B cell (primary cell): ENCODE data around the gene MAPK7. TPM values are rescaled to one million over a fixed set of nuclear protein-coding genes. Genes with fewer than 3 reads are reported as not detected.

ENCODE experiments used
- ATAC-seq: fragments of 200-7000 bp; cut with Tn5 transposase; one replicate; pipeline ENCODE4 v1.10.0; 2021; ENCODE audit warnings: low read depth, mild to moderate bottlenecking, moderate number of reproducible peaks, moderate library complexity
- CTCF ChIA-PET: fragments of 350-600 bp; sonication (Branson Sonifier 250); formaldehyde crosslinking; loops from one replicate; lab custom pipeline; 2021; ENCODE audit warnings: antibody characterized with exemption, inconsistent platforms; lab: Charles Lee
- POLR2A ChIA-PET: fragments of 350-600 bp; sonication (Branson Sonifier 250); formaldehyde crosslinking; loops from one replicate; lab custom pipeline; 2021; ENCODE audit warnings: antibody characterized with exemption; lab: Charles Lee
- DNase-seq: peaks from one replicate; pipeline ENCODE4 v3.0.0; 2013
- H2AFZ ChIP-seq: 2 replicates; pipeline ENCODE4 v1.6.1; 2012; ENCODE audit warnings: mild to moderate bottlenecking, low read depth, low read length; ENCODE audit not compliant: insufficient read depth, poor library complexity, severe bottlenecking
- H3K27ac ChIP-seq, 2 donors: 1 replicate in 1 of 2; 2 replicates in 1 of 2; pipeline ENCODE4 v1.5.1; 2012 to 2013; ENCODE audit warnings: low read length in 2 of 2, mild to moderate bottlenecking in 2 of 2, moderate library complexity in 1 of 2
- H3K27me3 ChIP-seq, 4 experiments: fragments of 200-600 bp in 1 of 4; sonication (generic) in 1 of 4; replicated peaks in 1 of 4; 1 replicate in 2 of 4; 2 replicates in 2 of 4; pipeline versions ENCODE4 v1.6.1 to v1.7.0; 2013 to 2016; ENCODE audit warnings: low read length in 3 of 4, mild to moderate bottlenecking in 2 of 4, mixed read lengths in 1 of 4, moderate library complexity in 1 of 4; ENCODE audit not compliant: insufficient read depth in 4 of 4, control insufficient read depth in 3 of 4; ENCODE audit errors: control extremely low read depth in 1 of 4
- H3K36me3 ChIP-seq, 2 experiments: replicated peaks in 1 of 2; 1 replicate in 1 of 2; 2 replicates in 1 of 2; pipeline versions ENCODE4 v1.6.1 to v1.7.1; 2013; ENCODE audit warnings: low read length in 1 of 2; ENCODE audit not compliant: insufficient read depth in 2 of 2, control insufficient read depth in 1 of 2; ENCODE audit errors: control extremely low read depth in 1 of 2, extremely low read depth in 1 of 2
- H3K4me1 ChIP-seq, 2 donors: fragments of 200-600 bp in 1 of 2; sonication (generic) in 1 of 2; 1 replicate in 1 of 2; 2 replicates in 1 of 2; pipeline versions ENCODE4 v1.5.1 to v1.6.1; 2013 to 2017; ENCODE audit warnings: low read length in 2 of 2; ENCODE audit not compliant: control insufficient read depth in 2 of 2, insufficient read depth in 2 of 2
- H3K4me2 ChIP-seq: replicated peaks from 2 replicates; pipeline ENCODE3; 2012; ENCODE audit warnings: mild to moderate bottlenecking, low read depth, low read length; ENCODE audit not compliant: poor library complexity, severe bottlenecking
- H3K4me3 ChIP-seq, 5 experiments: fragments of 200-600 bp in 1 of 5; sonication (generic) in 1 of 5; 1 replicate in 3 of 5; 2 replicates in 2 of 5; pipeline versions ENCODE4 v1.5.1 to v1.7.0; 2011 to 2016; ENCODE audit warnings: low read length in 4 of 5, mild to moderate bottlenecking in 4 of 5, low read depth in 2 of 5, control low read depth in 1 of 5, moderate library complexity in 1 of 5; ENCODE audit not compliant: insufficient read depth in 1 of 5; ENCODE audit errors: control extremely low read depth in 1 of 5, extremely low read depth in 1 of 5
- H3K79me2 ChIP-seq: fragments of 200-600 bp; sonication (generic); one replicate; pipeline ENCODE4 v1.6.0; 2016; ENCODE audit warnings: low read length; ENCODE audit not compliant: control insufficient read depth, insufficient read depth
- H3K9ac ChIP-seq: fragments of 200-600 bp; sonication (generic); 2 replicates; pipeline ENCODE4 v1.6.1; 2017; ENCODE audit warnings: mild to moderate bottlenecking, low read length, moderate library complexity
- H3K9me3 ChIP-seq, 3 donors: one replicate each; pipeline versions ENCODE4 v1.6.1 to v1.7.1; 2013; ENCODE audit warnings: low read length in 2 of 3; ENCODE audit not compliant: control insufficient read depth in 2 of 3, insufficient read depth in 1 of 3; ENCODE audit errors: control extremely low read depth in 1 of 3
- H4K20me1 ChIP-seq: 2 replicates; pipeline ENCODE4 v1.6.0; 2012; ENCODE audit warnings: mild to moderate bottlenecking, low read length; ENCODE audit not compliant: insufficient read depth, control insufficient read depth, poor library complexity, severe bottlenecking
- H3K27ac Mint-ChIP-seq: one replicate; pipeline ENCODE4 v1.8.0; 2021; ENCODE audit warnings: mixed read lengths
- H3K27me3 Mint-ChIP-seq: one replicate; pipeline ENCODE4 v1.8.0; 2021; ENCODE audit warnings: mixed read lengths
- H3K4me1 Mint-ChIP-seq: one replicate; pipeline ENCODE4 v1.8.0; 2021; ENCODE audit warnings: mixed read lengths
- H3K4me3 Mint-ChIP-seq: one replicate; pipeline ENCODE4 v1.8.0; 2021; ENCODE audit warnings: mixed read lengths
- H3K9me3 Mint-ChIP-seq: one replicate; pipeline ENCODE4 v1.8.0; 2022; ENCODE audit warnings: mixed read lengths; ENCODE audit not compliant: insufficient read depth
- CTCF ChIP-seq: fragments of 200-600 bp; IDR thresholded peaks from one replicate; pipeline ENCODE4 v1.8.0; 2022; ENCODE audit warnings: antibody characterized with exemption, mild to moderate bottlenecking
- EZH2 ChIP-seq: IDR thresholded peaks from 2 replicates; pipeline ENCODE4 v1.6.1; 2012; ENCODE audit warnings: borderline replicate concordance, low read depth, mild to moderate bottlenecking, moderate library complexity, low read length; ENCODE audit not compliant: insufficient read depth, poor library complexity, severe bottlenecking
- WGBS: methylation state at CpG from one replicate; pipeline ENCODE4 v1.1.5; 2013; ENCODE audit warnings: missing lambda C conversion rate; ENCODE audit not compliant: insufficient coverage; 5-methylcytosine and 5-hydroxymethylcytosine counted together
- intact Hi-C: fragments of 100-400 bp; cut with micrococcal nuclease; formaldehyde crosslinking; loops from one replicate; pipeline ENCODE4 v1.10.0; 2022
- polyA plus RNA-seq: library from polyadenylated mRNA; depleted of rRNA; stranded (reverse); fragments of >200 nt; gene quantifications from 2 replicates; pipeline ENCODE4 v1.2.3, GENCODE V29; 2012
- total RNA-seq, 2 donors: library from RNA; stranded (reverse); fragments of 120-200 nt in 1 of 2; gene quantifications; 1 replicate in 1 of 2; 2 replicates in 1 of 2; pipeline versions ENCODE4 v1.2.3 to v1.2.4, GENCODE V29; 2013 to 2022

Gene MAPK7
- total and polyA plus RNA-seq, 2 donors (not counting 1 experiment from before 2014, with no cell fraction given): 30.0 to 34.0 TPM

GRCh38 chr17:19372439-19372838 is 5.9 kb upstream of the MAPK7 start:
- H3K9me3 ChIP-seq: peaks cover 0 to 4% (median 0%) of the 10 kb centered on the region in 3 donors
- no peak overlapping the region for H3K4me3 Mint-ChIP-seq
- DNase-seq (no peak), ATAC-seq (no peak)
- POLR2A ChIA-PET: no interaction called here
- no peaks in the 10 kb centered on the region for H3K9me3 Mint-ChIP-seq
- CTCF ChIA-PET: interaction anchor here (1.2 to 4.1 kb wide), 2 partner anchors 9 to 394 kb away, joined by 3 to 22 read pairs; partner anchors contain the start of gene B9D1
- peak overlapping the region; percentile 31 for H3K4me2 ChIP-seq
- no peaks in the 10 kb centered on the region for H3K27me3 ChIP-seq
- no peaks in the 10 kb centered on the region for H4K20me1 ChIP-seq
- no peaks in the 10 kb centered on the region for H3K27me3 Mint-ChIP-seq
- no peak overlapping the region for H3K27ac Mint-ChIP-seq
- H3K4me1 Mint-ChIP-seq: peaks cover 58% of the 10 kb centered on the region
- no peak overlapping the region for H2AFZ ChIP-seq
- TF ChIP-seq CTCF (no peak), EZH2 (no peak)
- H3K4me3 ChIP-seq: no peak overlapping the region
- H3K9ac ChIP-seq: no peak overlapping the region
- intact Hi-C loops: loop anchor here (10.0 kb wide), 1 partner anchor 518 kb away; the partner anchor contains the start of gene PRPSAP2
- peaks cover 0 to 4% of the 10 kb centered on the region in 2 experiments for H3K36me3 ChIP-seq
- no peak overlapping the region for H3K27ac ChIP-seq
- 67% methylated on average over 11 of the region's 12 CpGs for WGBS
- peaks cover 44 to 59% of the 10 kb centered on the region in 2 donors for H3K4me1 ChIP-seq
- H3K79me2 ChIP-seq: peaks cover 22% of the 10 kb centered on the region

DNA sequence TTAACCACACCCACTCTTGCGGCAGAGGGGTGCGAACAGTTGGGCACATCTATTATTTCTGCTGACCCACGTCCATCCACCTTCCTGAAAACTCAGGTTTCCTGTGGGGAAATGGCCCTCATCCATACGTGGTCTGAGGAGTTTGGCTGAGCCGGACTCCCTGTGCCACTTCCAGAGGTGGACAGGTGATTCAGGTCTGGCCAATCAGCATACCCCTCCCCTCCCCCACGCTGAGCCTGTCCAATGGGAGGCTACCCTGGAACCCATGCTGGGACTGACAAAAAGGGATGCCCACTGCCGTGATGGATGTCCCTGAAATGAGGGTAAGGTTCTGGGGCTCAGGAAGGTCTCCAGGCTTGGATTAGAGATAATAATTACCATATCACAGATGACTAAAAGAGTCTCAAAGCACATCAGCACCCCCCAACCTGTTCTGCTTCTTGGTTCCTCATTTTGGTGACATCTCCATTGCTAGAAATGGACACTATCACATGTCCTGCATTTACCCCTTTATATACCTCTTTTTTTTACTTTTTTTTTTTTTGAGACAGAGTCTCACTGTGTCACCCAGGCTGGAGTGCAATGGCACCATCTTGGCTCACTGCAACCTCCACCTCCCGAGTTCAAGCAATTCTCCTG is 5.3 kb upstream of the MAPK7 start:
- Mint-ChIP-seq H3K27ac (no peak overlapping the region), H3K4me3 (no peak overlapping the region), H3K27me3 (no peaks in the 10 kb centered on the region), H3K4me1 (peaks cover 60% of the 10 kb centered on the region), H3K9me3 (no peaks in the 10 kb centered on the region)
- peaks cover 0 to 4% (median 0%) of the 10 kb centered on the region in 3 donors for H3K9me3 ChIP-seq
- POLR2A ChIA-PET: interaction anchor here (0.7 kb wide), 1 partner anchor 136 kb away, joined by 5 read pairs; no protein-coding TSS in a partner anchor
- H3K4me2 ChIP-seq: peak overlapping the region; percentile 31
- H3K27ac ChIP-seq: no peak overlapping the region
- no peaks in the 10 kb centered on the region for H3K27me3 ChIP-seq
- intact Hi-C loops: loop anchor here (10.0 kb wide), 1 partner anchor 518 kb away; the partner anchor contains the start of gene PRPSAP2
- no peak overlapping the region for H2AFZ ChIP-seq
- peaks cover 44 to 55% of the 10 kb centered on the region in 2 donors for H3K4me1 ChIP-seq
- ATAC-seq (no peak), DNase-seq (no peak)
- TF ChIP-seq CTCF: no peak
- TF ChIP-seq EZH2: no peak
- H3K79me2 ChIP-seq: peaks cover 22% of the 10 kb centered on the region
- no peak overlapping the region for H3K9ac ChIP-seq
- WGBS: 84% methylated on average over 6 of the region's 8 CpGs
- CTCF ChIA-PET: interaction anchor here (4.1 kb wide), 1 partner anchor 10 kb away, joined by 22 read pairs; the partner anchor contains the start of gene B9D1
- H4K20me1 ChIP-seq: no peaks in the 10 kb centered on the region
- no peak overlapping the region for H3K4me3 ChIP-seq
- peaks cover 0 to 4% of the 10 kb centered on the region in 2 experiments for H3K36me3 ChIP-seq
